ENCODE data around the gene SNCAIP. TPM values are rescaled to one million over a fixed set of nuclear protein-coding genes. Genes with fewer than 3 reads are reported as not detected.

The SNCAIP gene
- total and polyA plus RNA-seq, 2 donors (not counting 1 experiment from before 2014, with no cell fraction given): 1.3 to 4.1 TPM

DNA sequence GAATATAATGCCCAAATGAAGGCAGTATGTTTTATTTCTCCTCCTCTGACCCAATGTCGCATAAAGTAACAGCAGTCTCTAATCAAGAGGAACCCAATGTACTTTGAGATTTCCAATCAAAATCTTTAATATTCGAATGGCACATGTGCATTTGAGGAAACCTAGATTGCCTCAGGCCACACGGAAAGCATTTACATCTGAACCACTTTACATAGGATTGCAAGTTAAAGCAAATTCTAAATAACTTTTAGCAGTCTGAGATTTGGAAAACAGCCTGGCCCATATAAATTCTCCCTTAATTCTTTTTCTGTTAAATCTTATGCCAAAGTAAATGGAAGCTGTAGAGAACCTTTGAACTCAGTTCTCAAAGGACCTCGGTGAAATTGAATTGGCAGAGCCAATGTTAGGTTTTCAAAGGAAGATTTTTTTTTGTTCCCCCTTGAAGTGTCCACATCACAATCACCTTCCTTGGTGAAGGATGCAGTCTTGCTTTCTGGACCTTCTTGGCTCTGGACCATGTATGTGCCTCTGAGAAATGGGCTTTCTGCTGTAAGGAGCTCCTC lies 57.3 kb downstream of the SNCAIP start:
- Histone ChIP-seq H4K20me1 (ENCODE audit: control insufficient read depth, extremely low read depth, insufficient read depth, low read length) (no peaks in the 10 kb centered on the region), H3K9me3 (ENCODE audit: control insufficient read depth, insufficient read depth, low read depth, low read length) (no peaks in the 10 kb centered on the region), H3K27ac (ENCODE audit: insufficient read depth, low read length) (no peak overlapping the region), H3K27me3 (ENCODE audit: control insufficient read depth, insufficient read depth, low read length) (no peaks in the 10 kb centered on the region), H3K4me2 (ENCODE audit: extremely low read depth, insufficient read depth, low read length) (no peak overlapping the region), H3K4me3 (replicated peaks in 1 of 4; ENCODE audit: control extremely low read depth in 1 of 4, insufficient read depth in 1 of 4, low read depth in 3 of 4, low read length in 4 of 4) (no peak overlapping the region), H3K4me1 (ENCODE audit: control insufficient read depth, extremely low read depth, insufficient read depth, low read length) (no peaks in the 10 kb centered on the region), H2AFZ (ENCODE audit: low read length) (no peak overlapping the region), H3K36me3 (ENCODE audit: control insufficient read depth, insufficient read depth, low read length) (no peaks in the 10 kb centered on the region), H3K79me2 (ENCODE audit: control insufficient read depth, insufficient read depth, low read length) (no peaks in the 10 kb centered on the region), H3K9ac (ENCODE audit: insufficient read depth, low read length) (no peak overlapping the region)
- no peak for DNase-seq (ENCODE audit: low read depth in 2 of 2)
- TF ChIP-seq EZH2 (IDR thresholded peaks at IDR 0.05; ENCODE audit: low read length, missing control alignments) (no peak), CTCF (conservative IDR thresholded peaks at IDR 0.05 in 1 of 2, IDR thresholded peaks at IDR 0.05 in 1 of 2; ENCODE audit: low read depth in 1 of 2, low read length in 2 of 2) (no peak)

- H3K9ac ChIP-seq (ENCODE audit: insufficient read depth, low read length): no peak overlapping the region
- no peaks in the 10 kb centered on the region for H3K27me3 ChIP-seq (ENCODE audit: control insufficient read depth, insufficient read depth, low read length)
- H3K79me2 ChIP-seq (ENCODE audit: control insufficient read depth, insufficient read depth, low read length): no peaks in the 10 kb centered on the region
- TF ChIP-seq EZH2 (IDR thresholded peaks at IDR 0.05; ENCODE audit: low read length, missing control alignments) (no peak), CTCF (conservative IDR thresholded peaks at IDR 0.05 in 1 of 2, IDR thresholded peaks at IDR 0.05 in 1 of 2; ENCODE audit: low read depth in 1 of 2, low read length in 2 of 2) (no peak)
- no peak for DNase-seq (ENCODE audit: low read depth in 2 of 2)
- no peak overlapping the region for H3K4me2 ChIP-seq (ENCODE audit: extremely low read depth, insufficient read depth, low read length)
- no peaks in the 10 kb centered on the region for H3K36me3 ChIP-seq (ENCODE audit: control insufficient read depth, insufficient read depth, low read length)
- H3K4me3 ChIP-seq (replicated peaks in 1 of 4; ENCODE audit: control extremely low read depth in 1 of 4, insufficient read depth in 1 of 4, low read depth in 3 of 4, low read length in 4 of 4): no peak overlapping the region
- H4K20me1 ChIP-seq (ENCODE audit: control insufficient read depth, extremely low read depth, insufficient read depth, low read length): no peaks in the 10 kb centered on the region
- H3K27ac ChIP-seq (ENCODE audit: insufficient read depth, low read length): no peak overlapping the region
- H3K4me1 ChIP-seq (ENCODE audit: control insufficient read depth, extremely low read depth, insufficient read depth, low read length): no peaks in the 10 kb centered on the region
- no peaks in the 10 kb centered on the region for H3K9me3 ChIP-seq (ENCODE audit: control insufficient read depth, insufficient read depth, low read depth, low read length)
- no peak overlapping the region for H2AFZ ChIP-seq (ENCODE audit: low read length)
Observed at GRCh38 chr5:122371511-122372151, 59.6 kb downstream of the SNCAIP start.

DNA sequence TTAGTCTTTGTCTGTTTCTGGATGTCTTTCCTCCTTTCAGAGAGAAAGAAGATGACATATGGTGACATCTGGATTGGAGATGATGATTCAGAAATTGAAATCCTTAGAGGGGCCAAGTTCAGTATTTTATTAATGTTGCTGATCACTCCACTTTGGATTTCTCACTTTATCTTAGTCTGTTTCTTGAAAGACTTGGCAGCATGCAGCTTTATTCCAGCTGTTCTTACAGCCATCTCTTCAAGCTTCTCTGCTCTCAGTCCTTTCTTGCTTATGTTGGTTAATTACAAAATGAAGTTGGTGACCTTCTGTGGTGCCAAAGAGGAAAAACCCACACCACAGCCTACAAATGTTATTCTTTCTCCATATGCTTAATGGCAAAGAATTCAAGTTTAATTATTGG lies 62.1 kb downstream of the SNCAIP start:
- DNase-seq (ENCODE audit: low read depth in 2 of 2): no peak
- Histone ChIP-seq H3K4me2 (ENCODE audit: extremely low read depth, insufficient read depth, low read length) (no peak overlapping the region), H3K27ac (ENCODE audit: insufficient read depth, low read length) (no peak overlapping the region), H3K9me3 (ENCODE audit: control insufficient read depth, insufficient read depth, low read depth, low read length) (no peaks in the 10 kb centered on the region), H2AFZ (ENCODE audit: low read length) (no peak overlapping the region), H3K79me2 (ENCODE audit: control insufficient read depth, insufficient read depth, low read length) (no peaks in the 10 kb centered on the region), H4K20me1 (ENCODE audit: control insufficient read depth, extremely low read depth, insufficient read depth, low read length) (no peaks in the 10 kb centered on the region), H3K9ac (ENCODE audit: insufficient read depth, low read length) (no peak overlapping the region), H3K27me3 (ENCODE audit: control insufficient read depth, insufficient read depth, low read length) (no peaks in the 10 kb centered on the region), H3K4me3 (replicated peaks in 1 of 4; ENCODE audit: control extremely low read depth in 1 of 4, insufficient read depth in 1 of 4, low read depth in 3 of 4, low read length in 4 of 4) (no peak overlapping the region), H3K36me3 (ENCODE audit: control insufficient read depth, insufficient read depth, low read length) (no peaks in the 10 kb centered on the region), H3K4me1 (ENCODE audit: control insufficient read depth, extremely low read depth, insufficient read depth, low read length) (no peaks in the 10 kb centered on the region)
- no peak for TF ChIP-seq EZH2 (IDR thresholded peaks at IDR 0.05; ENCODE audit: low read length, missing control alignments)
- no peak for TF ChIP-seq CTCF (conservative IDR thresholded peaks at IDR 0.05 in 1 of 2, IDR thresholded peaks at IDR 0.05 in 1 of 2; ENCODE audit: low read depth in 1 of 2, low read length in 2 of 2)

All from fibroblast of lung (primary cell).